ENCODE data around the gene APOBEC3H.

Gene APOBEC3H

DNA sequence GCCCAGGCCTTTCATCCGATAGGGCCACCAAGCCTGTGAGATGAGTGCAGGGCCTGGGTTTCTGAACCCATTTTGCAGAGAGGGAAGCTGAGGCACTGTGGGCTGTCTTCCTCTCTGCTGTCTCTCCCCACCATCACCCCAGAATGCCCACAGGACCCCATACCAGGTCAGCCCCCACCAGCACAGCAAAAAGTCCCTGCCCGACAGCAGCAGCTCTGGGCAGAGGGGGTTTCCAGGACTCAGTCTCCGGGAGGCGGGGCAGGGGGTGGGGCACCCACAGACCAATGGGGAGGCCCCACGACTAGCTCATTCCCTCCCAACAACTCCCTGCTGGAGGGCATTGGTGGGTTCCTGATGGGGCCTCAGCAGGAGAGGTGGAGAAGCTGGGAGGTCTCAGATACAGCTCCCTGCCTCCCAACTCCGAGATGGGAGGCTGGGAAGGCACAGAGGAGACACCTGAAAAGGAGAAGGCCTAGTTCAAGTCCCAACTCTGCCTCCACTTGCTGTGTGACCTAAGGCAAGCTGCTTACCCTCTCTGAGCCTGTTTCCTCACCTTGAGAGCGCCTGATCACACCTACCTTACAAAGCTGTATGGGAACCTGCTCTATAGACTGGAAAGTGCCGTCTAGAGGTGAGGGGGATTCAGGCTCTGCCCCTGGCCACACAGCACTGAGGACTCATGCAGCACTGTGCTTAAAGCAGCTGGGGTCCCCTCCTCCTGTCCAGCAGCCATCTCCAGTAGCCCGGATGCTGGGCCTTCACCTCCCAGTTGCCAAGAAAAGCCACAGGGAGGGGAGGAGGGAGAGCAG, 51.9 kb downstream of the APOBEC3H start:
- no peaks in the 10 kb centered on the region for H4K20me1 ChIP-seq (ENCODE audit: low read depth, low read length)
- no peak overlapping the region for H3K9ac ChIP-seq (ENCODE audit: low read length)
- H3K4me3 ChIP-seq (ENCODE audit: insufficient read depth, low read length, poor library complexity, severe bottlenecking), result no peak overlapping the region
- no peak overlapping the region for H2AFZ ChIP-seq (ENCODE audit: low read depth, low read length, severe bottlenecking)
- H3K9me3 ChIP-seq (ENCODE audit: insufficient read depth, low read length), result no peaks in the 10 kb centered on the region
- H3K79me2 ChIP-seq (ENCODE audit: insufficient read depth, low read length), result no peaks in the 10 kb centered on the region
- no peak for TF ChIP-seq EZH2phosphoT487 (conservative IDR thresholded peaks at IDR 0.05; ENCODE audit: low read length)
- TF ChIP-seq, protein P1, sequence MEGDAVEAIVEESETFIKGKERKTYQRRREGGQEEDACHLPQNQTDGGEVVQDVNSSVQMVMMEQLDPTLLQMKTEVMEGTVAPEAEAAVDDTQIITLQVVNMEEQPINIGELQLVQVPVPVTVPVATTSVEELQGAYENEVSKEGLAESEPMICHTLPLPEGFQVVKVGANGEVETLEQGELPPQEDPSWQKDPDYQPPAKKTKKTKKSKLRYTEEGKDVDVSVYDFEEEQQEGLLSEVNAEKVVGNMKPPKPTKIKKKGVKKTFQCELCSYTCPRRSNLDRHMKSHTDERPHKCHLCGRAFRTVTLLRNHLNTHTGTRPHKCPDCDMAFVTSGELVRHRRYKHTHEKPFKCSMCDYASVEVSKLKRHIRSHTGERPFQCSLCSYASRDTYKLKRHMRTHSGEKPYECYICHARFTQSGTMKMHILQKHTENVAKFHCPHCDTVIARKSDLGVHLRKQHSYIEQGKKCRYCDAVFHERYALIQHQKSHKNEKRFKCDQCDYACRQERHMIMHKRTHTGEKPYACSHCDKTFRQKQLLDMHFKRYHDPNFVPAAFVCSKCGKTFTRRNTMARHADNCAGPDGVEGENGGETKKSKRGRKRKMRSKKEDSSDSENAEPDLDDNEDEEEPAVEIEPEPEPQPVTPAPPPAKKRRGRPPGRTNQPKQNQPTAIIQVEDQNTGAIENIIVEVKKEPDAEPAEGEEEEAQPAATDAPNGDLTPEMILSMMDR (IDR thresholded peaks at IDR 0.05; ENCODE audit: insufficient read depth, low read length, poor library complexity, severe bottlenecking), result no peak
- no peaks in the 10 kb centered on the region for H3F3A ChIP-seq (ENCODE audit: insufficient read depth)
- H3K4me2 ChIP-seq (ENCODE audit: low read depth, low read length, poor library complexity, severe bottlenecking), result no peak overlapping the region
- no peak overlapping the region for H3K27ac ChIP-seq (ENCODE audit: low read depth, low read length)
- H3K27me3 ChIP-seq (ENCODE audit: low read length), result no peaks in the 10 kb centered on the region
- H3K9me2 ChIP-seq (replicated peaks; ENCODE audit: insufficient read depth, low read length), result no peaks in the 10 kb centered on the region
- no peaks in the 10 kb centered on the region for H3K36me3 ChIP-seq (ENCODE audit: low read length)

- H3K27me3 ChIP-seq (ENCODE audit: low read length), result no peaks in the 10 kb centered on the region
- no peaks in the 10 kb centered on the region for H3K36me3 ChIP-seq (ENCODE audit: low read length)
- H3K79me2 ChIP-seq (ENCODE audit: insufficient read depth, low read length), result no peaks in the 10 kb centered on the region
- no peak overlapping the region for H3K9ac ChIP-seq (ENCODE audit: low read length)
- no peak overlapping the region for H3K27ac ChIP-seq (ENCODE audit: low read depth, low read length)
- H2AFZ ChIP-seq (ENCODE audit: low read depth, low read length, severe bottlenecking), result no peak overlapping the region
- H3K9me3 ChIP-seq (ENCODE audit: insufficient read depth, low read length), result no peaks in the 10 kb centered on the region
- H4K20me1 ChIP-seq (ENCODE audit: low read depth, low read length), result no peaks in the 10 kb centered on the region
- H3F3A ChIP-seq (ENCODE audit: insufficient read depth), result no peaks in the 10 kb centered on the region
- TF ChIP-seq EZH2phosphoT487 (conservative IDR thresholded peaks at IDR 0.05; ENCODE audit: low read length), result no peak
- TF ChIP-seq, protein P1 (IDR thresholded peaks at IDR 0.05; ENCODE audit: insufficient read depth, low read length, poor library complexity, severe bottlenecking), result no peak
- no peak overlapping the region for H3K4me2 ChIP-seq (ENCODE audit: low read depth, low read length, poor library complexity, severe bottlenecking)
- H3K9me2 ChIP-seq (replicated peaks; ENCODE audit: insufficient read depth, low read length), result no peaks in the 10 kb centered on the region
- no peak overlapping the region for H3K4me3 ChIP-seq (ENCODE audit: insufficient read depth, low read length, poor library complexity, severe bottlenecking)
These were observed 53.1 kb downstream of the APOBEC3H start for GRCh38 chr22:39149915-39150847.

GRCh38 chr22:39150848-39151215, 53.8 kb downstream of the APOBEC3H start:
- no peaks in the 10 kb centered on the region for H4K20me1 ChIP-seq (ENCODE audit: low read depth, low read length)
- no peak overlapping the region for H3K4me3 ChIP-seq (ENCODE audit: insufficient read depth, low read length, poor library complexity, severe bottlenecking)
- H2AFZ ChIP-seq (ENCODE audit: low read depth, low read length, severe bottlenecking), result no peak overlapping the region
- H3K9ac ChIP-seq (ENCODE audit: low read length), result no peak overlapping the region
- H3F3A ChIP-seq (ENCODE audit: insufficient read depth), result no peaks in the 10 kb centered on the region
- no peak overlapping the region for H3K4me2 ChIP-seq (ENCODE audit: low read depth, low read length, poor library complexity, severe bottlenecking)
- H3K36me3 ChIP-seq (ENCODE audit: low read length), result no peaks in the 10 kb centered on the region
- no peaks in the 10 kb centered on the region for H3K9me3 ChIP-seq (ENCODE audit: insufficient read depth, low read length)
- no peaks in the 10 kb centered on the region for H3K9me2 ChIP-seq (replicated peaks; ENCODE audit: insufficient read depth, low read length)
- H3K27me3 ChIP-seq (ENCODE audit: low read length), result no peaks in the 10 kb centered on the region
- no peaks in the 10 kb centered on the region for H3K79me2 ChIP-seq (ENCODE audit: insufficient read depth, low read length)
- no peak overlapping the region for H3K27ac ChIP-seq (ENCODE audit: low read depth, low read length)
- no peak for TF ChIP-seq EZH2phosphoT487 (conservative IDR thresholded peaks at IDR 0.05; ENCODE audit: low read length)
- TF ChIP-seq, protein P1 (IDR thresholded peaks at IDR 0.05; ENCODE audit: insufficient read depth, low read length, poor library complexity, severe bottlenecking), result no peak

Data from SU-DHL-6 (cell line).